Smooth muscle cell (in vitro differentiated cells): ENCODE results near the gene INMT. TPM values are rescaled to one million over a fixed set of nuclear protein-coding genes. Genes with fewer than 3 reads are reported as not detected.

Experiments
- DNase-seq: peaks from one replicate; lab custom pipeline; 2025; ENCODE audit not compliant: unreplicated experiment; lab: John Stamatoyannopoulos, UW
- H2AFZ ChIP-seq: fragments of 200-600 bp; sonication (generic); 2 replicates; pipeline ENCODE4 v1.6.0; 2016; ENCODE audit warnings: antibody characterized with exemption, low read depth, mild to moderate bottlenecking
- H3F3A ChIP-seq: fragments of 200-600 bp; sonication (generic); 2 replicates; pipeline ENCODE4 v1.6.0; 2017; ENCODE audit warnings: antibody characterized with exemption, low read depth
- H3K27ac ChIP-seq: fragments of 200-600 bp; sonication (generic); 2 replicates; pipeline ENCODE4 v1.5.1; 2016; ENCODE audit warnings: low read depth, mild to moderate bottlenecking
- H3K27me3 ChIP-seq: fragments of 200-600 bp; sonication (generic); 2 replicates; pipeline ENCODE4 v1.6.1; 2016; ENCODE audit warnings: low read depth, mild to moderate bottlenecking
- H3K36me3 ChIP-seq: fragments of 200-600 bp; sonication (generic); 2 replicates; pipeline ENCODE4 v1.5.1; 2016; ENCODE audit warnings: low read depth
- H3K4me1 ChIP-seq: fragments of 200-600 bp; sonication (generic); 2 replicates; pipeline ENCODE4 v1.5.1; 2016; ENCODE audit warnings: low read depth
- H3K4me2 ChIP-seq: fragments of 200-600 bp; sonication (generic); 2 replicates; pipeline ENCODE4 v1.6.0; 2016; ENCODE audit warnings: mild to moderate bottlenecking
- H3K4me3 ChIP-seq: fragments of 200-600 bp; sonication (generic); 2 replicates; pipeline ENCODE4 v1.5.1; 2016; ENCODE audit warnings: mild to moderate bottlenecking
- H3K79me2 ChIP-seq: fragments of 200-600 bp; sonication (generic); 2 replicates; pipeline ENCODE4 v1.6.0; 2016; ENCODE audit warnings: low read depth, mild to moderate bottlenecking
- H3K9ac ChIP-seq: fragments of 200-600 bp; sonication (generic); 2 replicates; pipeline ENCODE4 v1.6.0; 2016; ENCODE audit warnings: low read depth
- H3K9me3 ChIP-seq: fragments of 200-600 bp; sonication (generic); replicated peaks from 2 replicates; pipeline ENCODE4 v1.5.1; 2016; ENCODE audit warnings: low read depth
- H4K20me1 ChIP-seq: fragments of 200-600 bp; sonication (generic); 2 replicates; pipeline ENCODE4 v1.6.0; 2016; ENCODE audit warnings: low read depth
- WGBS: methylation state at CpG from one replicate; pipeline ENCODE4 v1.1.7; 2016; ENCODE audit warnings: low lambda C conversion rate; 5-methylcytosine and 5-hydroxymethylcytosine counted together
- polyA plus RNA-seq: library from polyadenylated mRNA; unstranded; fragments of >200 nt; fragmentation: Nextera tagmentation; extraction: Ambion mirVana; gene quantifications from 2 replicates; pipeline ENCODE4 v1.2.1, GENCODE V29; 2016
- total RNA-seq: library from RNA; depleted of rRNA; stranded (reverse); fragments of >200 nt; gene quantifications from 2 replicates; pipeline ENCODE4 v1.2.3, GENCODE V29; 2014
- TF ChIP-seq, protein P1 (sequence below): fragments of 200-600 bp; sonication (generic); IDR thresholded peaks from 2 replicates; pipeline ENCODE4 v1.5.1; 2017; ENCODE audit warnings: borderline replicate concordance, mild to moderate bottlenecking, antibody characterized with exemption; ENCODE audit not compliant: insufficient read depth, poor library complexity, severe bottlenecking

INMT gene
- total and polyA plus RNA-seq, 2 experiments from 2014 or later, result 2.3 to 4.0 TPM

DNA sequence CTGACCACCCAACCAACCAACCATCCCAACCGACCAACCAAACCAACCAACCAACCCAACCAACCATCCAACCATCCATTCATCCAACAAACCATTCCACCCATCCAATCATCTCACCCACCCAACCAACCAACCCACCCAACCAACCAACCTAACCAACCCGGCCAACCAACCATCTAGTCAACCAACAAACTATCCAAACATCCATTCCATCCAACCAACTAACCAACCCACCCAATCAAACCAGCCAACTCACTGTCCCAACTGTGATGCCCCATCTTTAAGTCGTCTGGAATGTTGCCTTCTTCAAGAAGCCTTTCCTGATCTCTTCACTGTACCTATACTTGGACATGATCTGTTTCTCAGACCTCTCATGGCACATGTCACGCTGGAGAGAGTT is 50.9 kb downstream of the INMT start:
- no peak overlapping the region for H3K9ac ChIP-seq
- H3K27me3 ChIP-seq, result no peaks in the 10 kb centered on the region
- WGBS, result 97% methylated on average over 4 of the region's 4 CpGs
- DNase-seq, result no peak
- no peaks in the 10 kb centered on the region for H3K9me3 ChIP-seq
- no peaks in the 10 kb centered on the region for H3K36me3 ChIP-seq
- no peaks in the 10 kb centered on the region for H3K4me1 ChIP-seq
- H4K20me1 ChIP-seq, result no peaks in the 10 kb centered on the region
- TF ChIP-seq, protein P1, sequence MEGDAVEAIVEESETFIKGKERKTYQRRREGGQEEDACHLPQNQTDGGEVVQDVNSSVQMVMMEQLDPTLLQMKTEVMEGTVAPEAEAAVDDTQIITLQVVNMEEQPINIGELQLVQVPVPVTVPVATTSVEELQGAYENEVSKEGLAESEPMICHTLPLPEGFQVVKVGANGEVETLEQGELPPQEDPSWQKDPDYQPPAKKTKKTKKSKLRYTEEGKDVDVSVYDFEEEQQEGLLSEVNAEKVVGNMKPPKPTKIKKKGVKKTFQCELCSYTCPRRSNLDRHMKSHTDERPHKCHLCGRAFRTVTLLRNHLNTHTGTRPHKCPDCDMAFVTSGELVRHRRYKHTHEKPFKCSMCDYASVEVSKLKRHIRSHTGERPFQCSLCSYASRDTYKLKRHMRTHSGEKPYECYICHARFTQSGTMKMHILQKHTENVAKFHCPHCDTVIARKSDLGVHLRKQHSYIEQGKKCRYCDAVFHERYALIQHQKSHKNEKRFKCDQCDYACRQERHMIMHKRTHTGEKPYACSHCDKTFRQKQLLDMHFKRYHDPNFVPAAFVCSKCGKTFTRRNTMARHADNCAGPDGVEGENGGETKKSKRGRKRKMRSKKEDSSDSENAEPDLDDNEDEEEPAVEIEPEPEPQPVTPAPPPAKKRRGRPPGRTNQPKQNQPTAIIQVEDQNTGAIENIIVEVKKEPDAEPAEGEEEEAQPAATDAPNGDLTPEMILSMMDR, result no peak
- H3K4me2 ChIP-seq, result no peak overlapping the region
- no peak overlapping the region for H3K27ac ChIP-seq
- no peak overlapping the region for H3K4me3 ChIP-seq
- H3K79me2 ChIP-seq, result no peaks in the 10 kb centered on the region
- H2AFZ ChIP-seq, result no peak overlapping the region
- peaks cover 12% of the 10 kb centered on the region for H3F3A ChIP-seq

- H3K4me3 ChIP-seq, result no peak overlapping the region
- WGBS, result 6% methylated on average over 3 of the region's 3 CpGs
Observed at GRCh38 chr7:30804078-30804661, 52.2 kb downstream of the INMT start.

DNA sequence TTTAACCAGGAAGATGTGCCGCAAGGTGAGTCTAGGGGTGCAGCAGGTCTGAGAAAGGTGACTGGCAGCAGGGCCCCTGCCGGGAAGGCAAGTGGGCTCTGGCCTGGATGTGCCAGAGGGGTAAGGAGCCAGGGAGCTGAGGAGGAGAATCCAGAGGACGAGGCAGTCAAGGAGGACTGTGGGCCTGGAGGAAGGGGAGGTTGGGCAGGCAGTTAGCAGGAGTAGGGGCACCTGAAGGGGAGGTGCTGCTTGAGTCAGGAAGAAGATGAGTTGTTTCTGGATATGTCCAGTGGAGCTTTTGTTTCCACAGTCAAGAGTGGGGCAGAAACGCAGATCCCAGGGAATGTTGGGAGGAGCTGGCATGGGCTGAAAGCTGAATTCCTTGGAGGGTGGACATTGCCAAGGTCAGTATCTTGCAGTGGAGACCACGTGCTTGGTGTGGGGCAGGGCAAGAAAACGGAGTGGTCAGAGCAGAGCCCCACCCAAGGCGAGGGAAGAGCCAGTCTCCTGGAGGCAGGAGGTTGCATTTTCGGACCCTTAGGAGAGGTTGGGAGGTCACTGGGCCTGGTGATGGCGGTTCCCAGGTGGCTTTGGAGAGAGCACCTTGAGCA is 53.3 kb downstream of the INMT start:
- Histone ChIP-seq H3K79me2 (no peaks in the 10 kb centered on the region), H3K9ac (no peak overlapping the region), H2AFZ (no peak overlapping the region), H3K9me3 (no peaks in the 10 kb centered on the region), H3K4me2 (peak overlapping the region; percentile 51), H3K36me3 (no peaks in the 10 kb centered on the region), H3K4me1 (no peaks in the 10 kb centered on the region), H3K27ac (no peak overlapping the region), H4K20me1 (no peaks in the 10 kb centered on the region), H3F3A (peaks cover 9% of the 10 kb centered on the region), H3K4me3 (no peak overlapping the region), H3K27me3 (no peaks in the 10 kb centered on the region)
- 95% methylated on average over 9 of the region's 9 CpGs for WGBS
- no peak for DNase-seq
- TF ChIP-seq, protein P1, result no peak

More at GRCh38 chr7:30804078-30804661, 52.2 kb downstream of the INMT start:
- Histone ChIP-seq H3K79me2 (no peaks in the 10 kb centered on the region), H3K9me3 (no peaks in the 10 kb centered on the region), H3K27ac (peak overlapping the region; percentile 48), H3K27me3 (no peaks in the 10 kb centered on the region), H3F3A (peaks cover 12% of the 10 kb centered on the region), H3K9ac (no peak overlapping the region), H3K4me1 (no peaks in the 10 kb centered on the region), H3K4me2 (peak overlapping the region; percentile 51), H2AFZ (no peak overlapping the region), H4K20me1 (no peaks in the 10 kb centered on the region), H3K36me3 (no peaks in the 10 kb centered on the region)
- no peak for DNase-seq
- TF ChIP-seq, protein P1, result no peak

DNA sequence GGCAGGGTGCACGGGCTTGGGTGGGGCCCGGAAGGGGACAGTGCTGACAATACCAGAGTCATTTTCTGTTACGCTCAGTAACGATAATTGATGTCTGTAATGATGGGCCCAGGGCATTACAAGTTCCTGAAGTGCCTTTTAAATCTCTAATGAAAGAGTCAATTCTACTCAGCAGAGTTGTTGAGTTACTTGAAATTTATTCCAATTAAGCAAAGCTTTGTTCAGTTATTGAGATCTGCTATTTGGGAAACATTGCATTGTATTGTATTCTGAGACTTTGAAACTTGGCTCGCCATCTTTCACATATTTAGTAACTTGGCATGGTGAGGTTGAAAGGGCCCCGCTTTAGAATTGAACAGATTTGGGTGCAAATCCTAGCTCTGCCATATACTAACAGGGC is 54.0 kb downstream of the INMT start:
- Histone ChIP-seq H2AFZ (no peak overlapping the region), H4K20me1 (no peaks in the 10 kb centered on the region), H3K36me3 (no peaks in the 10 kb centered on the region), H3K9me3 (no peaks in the 10 kb centered on the region), H3K9ac (no peak overlapping the region), H3K4me1 (no peaks in the 10 kb centered on the region), H3K4me2 (no peak overlapping the region), H3F3A (peaks cover 5% of the 10 kb centered on the region), H3K79me2 (no peaks in the 10 kb centered on the region), H3K27ac (no peak overlapping the region), H3K27me3 (no peaks in the 10 kb centered on the region), H3K4me3 (no peak overlapping the region)
- DNase-seq, result no peak
- TF ChIP-seq, protein P1, result no peak
- WGBS, result 73% methylated on average over 6 of the region's 6 CpGs
